HG02798 (cell line): ENCODE measurements around the gene CYTH1.

Source experiments
- ATAC-seq: cut with Tn5 transposase; IDR thresholded peaks from one replicate; pipeline ENCODE4 v1.9.1; 2021; ENCODE audit warnings: mild to moderate bottlenecking; ENCODE audit not compliant: unreplicated experiment, poor library complexity

The CYTH1 gene

DNA sequence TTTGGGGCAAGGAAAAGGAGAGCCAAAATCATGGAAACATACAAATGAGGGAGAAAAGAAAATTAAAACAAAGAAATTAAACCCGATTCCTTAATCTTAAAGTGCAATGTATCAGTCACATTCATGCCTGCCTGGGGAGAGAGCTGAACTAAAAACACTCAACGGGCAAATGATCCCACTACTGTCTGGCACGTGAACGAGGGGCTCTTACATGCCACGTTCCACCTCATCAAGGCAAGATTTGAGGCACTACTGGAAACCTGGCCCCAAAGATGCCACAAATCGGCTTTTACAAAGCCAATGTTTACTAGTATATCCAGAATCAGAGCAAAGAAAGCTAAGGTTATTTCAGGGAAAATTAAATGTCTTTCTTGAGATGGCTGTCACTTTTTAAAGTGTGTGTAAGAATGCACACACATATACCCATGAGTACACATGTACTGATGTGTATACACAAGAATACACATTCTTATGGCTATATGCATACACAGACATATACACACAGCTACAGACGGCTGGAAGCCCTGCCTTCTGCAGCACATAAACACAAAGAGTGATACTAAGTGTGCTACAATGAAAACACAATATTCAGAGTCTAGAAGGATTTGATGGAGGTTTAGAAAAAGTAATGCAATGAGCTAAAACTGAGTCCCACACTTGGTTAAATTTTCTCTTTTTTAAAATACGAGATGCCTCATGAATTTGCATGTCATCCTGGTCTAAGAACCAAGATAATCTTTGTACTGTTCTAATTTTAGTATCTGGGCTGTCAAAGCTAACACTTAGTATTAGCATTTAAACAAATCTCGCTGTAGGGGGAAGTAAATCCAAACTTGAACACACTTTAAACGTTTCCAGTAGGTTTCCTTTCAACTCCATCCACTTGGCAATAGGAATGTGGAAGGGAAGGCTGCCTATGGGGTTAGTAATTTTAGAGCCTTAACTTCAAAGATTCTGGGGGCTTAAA is 85.8 kb downstream of the CYTH1 start:
- ATAC-seq, result no peak

DNA sequence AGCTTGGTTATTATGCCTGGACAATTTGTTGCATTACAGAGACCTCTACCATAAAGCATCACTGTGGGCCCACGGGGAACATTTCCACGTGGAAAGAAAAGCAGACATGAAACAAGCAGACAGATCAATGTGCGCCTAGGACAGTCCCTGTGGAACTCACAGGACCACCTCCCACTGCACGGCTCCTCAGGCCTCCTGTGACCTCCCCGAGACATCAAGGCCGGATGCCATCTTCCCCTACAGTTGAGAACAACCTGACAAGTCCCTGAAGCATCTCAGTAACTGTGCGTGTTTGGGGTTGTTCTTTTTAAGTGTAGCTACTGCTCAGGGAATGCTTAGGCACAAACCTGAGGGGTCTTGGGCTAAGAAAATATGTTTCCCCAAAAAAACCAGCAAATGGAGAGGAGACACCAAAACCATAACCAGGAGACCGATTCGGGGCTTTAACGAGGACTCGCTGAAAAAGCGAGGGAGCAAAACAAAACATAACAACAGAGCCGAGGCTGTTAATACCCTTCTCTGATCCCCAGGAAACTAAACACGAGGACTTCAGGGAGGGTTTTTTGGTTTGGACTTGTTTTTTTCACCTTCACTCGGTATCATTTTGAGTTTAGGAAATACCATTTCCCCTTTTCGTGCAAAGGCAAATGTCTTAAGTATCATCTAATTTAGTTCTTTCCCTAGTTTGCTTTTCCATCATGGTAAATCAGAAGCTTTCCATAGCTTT is 87.1 kb downstream of the CYTH1 start:
- no peak for ATAC-seq

DNA sequence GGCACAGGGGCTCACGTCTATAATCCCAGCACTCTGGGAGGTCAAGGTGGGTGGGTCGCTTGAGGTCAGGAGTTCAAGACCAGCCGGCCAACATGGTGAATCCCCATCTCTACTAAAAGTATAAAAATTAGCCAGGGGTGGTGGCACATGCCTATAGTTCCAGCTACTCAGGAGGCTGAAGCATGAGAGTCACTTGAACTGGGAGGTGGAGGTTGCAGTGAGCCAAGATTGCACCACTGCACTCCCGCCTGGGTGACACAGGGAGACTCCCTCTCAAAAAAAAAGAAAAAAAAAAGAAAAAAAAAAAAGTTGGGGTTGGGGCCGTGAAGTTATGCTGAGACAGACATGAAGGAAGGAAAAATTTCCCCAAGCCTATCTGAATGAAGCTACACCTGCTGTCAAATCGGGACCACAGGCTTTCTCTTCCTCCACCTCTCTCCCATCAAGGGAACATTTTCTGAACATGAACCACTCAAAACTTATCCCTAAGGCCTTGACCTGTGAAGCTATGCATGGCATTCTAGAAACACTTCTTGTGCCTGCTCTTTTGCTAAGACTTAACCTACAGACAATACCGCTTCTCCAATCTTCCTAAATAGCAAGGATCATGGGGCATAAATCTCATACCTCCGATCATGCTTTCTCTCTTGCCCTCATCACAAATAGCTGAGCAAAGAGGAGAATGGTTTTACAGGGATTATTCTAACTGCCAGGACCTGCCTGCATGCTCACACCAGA is 88.6 kb downstream of the CYTH1 start:
- ATAC-seq, result no peak

DNA sequence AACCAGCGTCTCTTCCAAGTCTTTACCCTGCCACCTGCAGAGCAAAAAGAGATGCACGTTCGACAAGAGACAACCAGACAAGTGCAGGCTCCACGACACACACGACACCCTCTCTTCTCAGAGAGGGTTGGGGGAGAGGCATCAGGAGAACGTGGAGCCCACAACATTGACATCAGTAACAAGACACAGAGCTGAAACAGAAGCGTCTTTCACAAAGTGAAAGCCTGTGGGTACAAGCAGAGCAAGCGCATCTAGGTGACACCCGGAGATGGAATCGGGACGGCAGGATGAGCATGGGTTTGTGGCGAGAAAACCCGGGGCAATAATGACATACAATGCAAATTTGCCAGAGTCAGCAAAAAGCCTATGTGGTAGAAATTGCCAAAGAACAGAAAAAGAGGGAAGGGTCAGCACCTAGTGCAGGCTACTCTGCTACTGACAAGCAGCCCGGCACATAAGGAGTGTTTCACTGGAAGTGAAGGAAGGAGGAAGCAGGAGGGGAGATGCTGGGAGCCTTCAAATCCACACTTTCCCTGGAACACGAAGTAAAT is 89.5 kb downstream of the CYTH1 start:
- no peak for ATAC-seq

DNA sequence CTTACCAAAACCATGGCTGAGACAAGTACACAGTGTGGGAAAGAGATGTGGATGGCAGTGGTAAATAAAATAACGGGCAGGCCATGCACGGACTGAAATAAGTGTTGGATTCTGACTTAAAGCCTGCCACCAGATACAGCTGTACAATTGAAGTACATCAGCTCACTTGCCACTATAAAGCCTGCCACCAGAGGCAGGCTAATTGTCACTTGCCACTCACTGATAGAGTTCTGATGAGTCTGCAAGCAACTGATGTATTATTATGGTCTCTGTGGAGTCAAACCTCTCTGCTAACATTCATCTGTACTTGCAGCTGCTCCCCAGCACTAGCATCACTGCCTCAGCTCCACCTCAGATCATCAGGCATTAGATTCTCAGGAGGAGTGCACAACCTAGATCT is 93.0 kb downstream of the CYTH1 start:
- no peak for ATAC-seq

DNA sequence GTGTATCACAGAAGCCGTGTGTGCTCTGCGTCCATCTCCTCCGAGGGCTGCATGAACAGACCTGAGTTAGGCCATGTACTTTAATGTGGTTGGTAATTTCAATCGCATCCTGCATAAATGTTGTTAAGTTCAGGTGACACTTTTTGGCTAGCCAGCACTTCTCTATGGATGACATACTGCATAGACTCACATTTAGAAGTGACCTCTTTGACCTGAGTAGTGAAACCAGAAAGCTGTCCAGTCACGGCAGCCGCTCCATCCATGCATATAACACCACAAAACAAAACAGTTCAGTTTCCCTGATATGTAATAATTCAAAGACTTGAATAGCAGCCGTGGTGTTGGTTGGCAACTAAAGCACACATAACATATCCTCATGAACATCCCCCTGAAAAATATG is 94.1 kb downstream of the CYTH1 start:
- ATAC-seq, result no peak

DNA sequence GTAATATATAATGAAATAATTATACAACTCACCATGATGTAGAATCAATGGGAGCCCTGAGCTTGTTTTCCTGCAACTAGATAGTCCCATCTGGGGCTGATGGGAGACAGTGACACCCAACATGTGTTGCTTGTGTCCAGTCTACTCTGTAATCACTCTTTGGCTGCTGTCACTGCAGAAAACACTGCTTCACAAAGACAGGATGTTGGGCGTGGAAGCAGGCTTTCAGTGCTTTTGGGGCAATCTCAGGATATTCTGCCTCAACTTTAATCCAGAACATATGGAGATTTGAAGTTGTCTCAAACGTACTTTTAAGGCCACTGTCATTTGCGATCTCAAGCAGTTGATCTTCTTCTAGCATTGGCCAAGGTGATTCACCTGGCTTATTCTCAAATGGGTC is 94.9 kb downstream of the CYTH1 start:
- ATAC-seq, result no peak

DNA sequence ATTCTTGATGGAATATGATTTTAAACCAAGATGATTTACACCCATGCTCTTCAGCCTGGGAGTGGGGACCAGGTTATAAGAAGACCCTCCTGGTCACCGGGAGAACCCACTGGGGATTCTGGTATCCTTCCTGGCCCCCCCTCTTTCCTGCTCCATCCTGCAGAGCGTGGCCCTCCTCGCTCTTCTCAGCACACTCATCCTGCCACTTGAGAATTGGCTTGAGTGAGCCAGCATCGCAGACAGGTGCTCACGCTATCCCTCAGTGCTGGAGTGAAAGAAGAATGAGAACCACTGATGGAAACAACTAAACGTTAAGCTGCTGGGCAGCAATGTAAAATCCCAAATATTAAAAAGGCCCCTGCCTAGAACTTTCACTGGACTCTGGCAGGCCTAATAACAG is 98.0 kb downstream of the CYTH1 start:
- no peak for ATAC-seq

DNA sequence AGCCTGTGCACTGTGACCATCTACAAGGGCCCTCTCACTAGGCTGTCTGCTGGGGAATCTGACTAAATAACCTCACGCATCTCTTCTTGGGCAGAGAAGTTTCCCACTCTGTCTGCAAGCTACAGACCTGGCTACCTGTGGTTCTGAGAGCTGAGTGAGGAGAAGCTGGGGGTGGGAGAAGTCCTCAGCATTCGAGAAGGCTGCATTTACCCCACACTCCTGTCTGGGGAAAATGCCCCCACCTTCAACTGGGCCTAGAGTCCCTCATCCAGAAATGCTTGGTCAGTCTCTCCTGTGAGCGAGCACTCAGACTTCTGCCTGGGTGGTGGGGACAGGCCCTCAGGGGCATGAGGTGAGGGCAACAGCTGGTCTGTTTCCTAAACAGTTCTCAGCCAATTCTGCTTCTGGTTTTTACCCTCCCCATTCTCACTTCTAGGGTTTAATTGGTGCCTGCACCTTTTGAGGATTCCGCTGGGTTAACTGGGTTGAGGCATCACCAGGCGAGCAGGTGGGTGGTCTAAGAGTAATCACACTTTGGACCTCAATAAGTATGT is 98.6 kb downstream of the CYTH1 start:
- no peak for ATAC-seq

DNA sequence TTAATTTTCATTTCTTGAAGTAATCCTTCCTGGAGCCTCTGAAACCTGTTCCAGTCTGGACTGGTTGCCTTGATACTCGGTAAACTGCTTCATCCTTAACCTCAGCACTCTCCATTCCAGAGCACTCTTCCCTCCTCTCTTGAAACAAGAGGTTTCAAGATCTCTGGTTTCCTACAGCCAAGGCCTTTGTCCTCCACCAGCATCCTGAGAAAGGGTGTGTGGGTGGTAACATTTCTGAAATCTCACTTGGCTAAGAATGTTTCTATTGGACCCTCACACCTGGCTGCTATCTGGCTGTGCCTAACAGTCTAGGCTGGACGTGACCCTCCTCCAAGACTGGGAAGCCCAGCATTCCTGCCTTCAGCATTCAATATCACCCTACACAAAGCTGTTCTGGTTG is 99.7 kb downstream of the CYTH1 start:
- ATAC-seq, result no peak

DNA sequence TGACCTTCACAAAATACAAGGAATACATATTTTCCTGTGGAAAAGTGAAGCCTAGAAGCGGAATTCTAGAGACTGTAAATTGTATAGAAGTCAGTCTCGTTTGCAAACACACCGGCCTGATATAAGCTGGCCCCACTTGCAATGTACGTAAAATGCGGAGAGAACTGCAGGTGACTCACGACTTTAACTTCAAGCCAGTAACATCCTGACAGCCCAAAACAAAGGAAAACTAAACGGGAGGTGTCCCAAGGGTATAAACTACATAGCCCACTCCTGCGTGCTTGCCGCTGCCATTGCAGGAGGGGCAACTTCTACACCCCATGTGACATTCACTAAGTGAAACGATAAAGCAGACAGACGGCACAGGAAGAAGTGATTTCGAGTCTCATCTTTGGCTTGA is 101.6 kb downstream of the CYTH1 start:
- ATAC-seq, result no peak

DNA sequence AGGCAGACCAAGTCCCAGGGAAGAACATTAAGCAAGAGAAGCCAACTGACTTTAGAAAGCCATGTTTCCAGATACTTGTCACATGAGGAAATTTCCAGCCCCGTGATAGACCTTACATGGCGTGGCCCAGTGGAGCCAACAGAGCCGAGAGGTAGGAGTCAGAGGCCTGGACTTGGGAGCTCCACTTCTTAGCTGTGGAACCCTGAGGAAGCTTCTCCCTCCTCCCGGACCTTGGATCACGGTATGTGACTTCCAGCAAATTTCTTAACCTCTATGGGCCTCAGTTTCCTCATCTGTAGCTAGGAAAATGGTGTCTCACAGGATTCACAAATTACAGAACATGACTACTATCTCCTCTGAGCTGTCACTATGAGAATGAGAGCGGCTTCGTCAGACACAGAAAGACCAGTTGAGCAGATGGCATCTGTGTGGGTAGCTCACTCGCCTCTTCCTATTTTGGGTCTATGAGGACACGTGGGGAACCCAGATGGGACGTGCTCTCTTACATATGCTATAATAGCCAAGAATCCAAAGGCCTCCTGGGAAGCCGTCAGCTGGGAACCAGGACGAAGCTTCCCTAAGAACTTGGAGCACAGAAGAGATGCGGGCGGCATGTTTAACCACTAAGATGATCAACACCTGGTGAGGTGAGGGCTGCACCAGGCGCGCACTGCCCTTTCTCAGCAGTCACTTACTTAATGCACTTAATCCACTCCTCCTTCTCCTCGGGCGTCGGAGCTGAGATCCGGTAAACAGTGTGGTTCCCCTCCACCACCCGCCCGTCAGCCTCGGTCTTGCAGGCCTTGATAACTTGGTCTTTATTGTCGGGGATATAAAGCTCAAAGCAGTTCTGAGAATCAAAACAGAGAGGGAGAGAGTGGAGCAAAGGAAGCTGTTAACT is 102.3 kb downstream of the CYTH1 start:
- no peak for ATAC-seq

DNA sequence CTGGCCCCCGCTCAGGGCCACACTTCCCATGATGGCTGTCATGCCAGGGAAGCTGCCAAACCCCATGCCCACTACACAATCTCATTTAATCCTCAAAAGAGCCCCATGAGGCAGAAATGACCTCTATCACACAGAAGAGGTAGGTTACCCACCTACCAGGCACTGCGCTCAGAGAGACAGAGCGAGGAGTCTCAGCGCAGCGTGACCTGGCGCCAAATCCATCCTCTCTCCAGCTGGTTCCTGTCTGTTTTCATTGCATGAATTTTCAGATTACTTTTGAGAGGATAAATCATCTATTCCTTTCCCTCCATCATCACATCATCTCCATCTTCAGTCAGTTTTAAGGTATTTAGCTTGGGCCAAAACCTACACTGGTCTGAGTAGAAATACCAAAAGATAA is 103.4 kb downstream of the CYTH1 start:
- no peak for ATAC-seq

DNA sequence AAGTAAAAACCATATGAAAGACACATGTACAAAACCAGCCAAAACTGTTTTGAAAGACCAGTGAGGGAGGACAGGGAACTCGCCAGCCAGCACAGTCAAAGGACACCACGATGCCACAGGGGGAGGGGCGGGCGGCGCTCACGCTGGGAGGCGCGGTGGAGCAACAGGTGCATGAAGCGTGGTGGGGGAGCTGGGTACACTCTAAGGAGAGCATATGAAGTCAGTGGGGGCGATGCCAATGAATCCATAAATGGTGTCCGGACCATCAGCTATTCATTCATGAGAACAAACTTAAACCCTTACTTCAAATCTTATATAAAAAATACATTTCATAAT is 103.9 kb downstream of the CYTH1 start:
- no peak for ATAC-seq

DNA sequence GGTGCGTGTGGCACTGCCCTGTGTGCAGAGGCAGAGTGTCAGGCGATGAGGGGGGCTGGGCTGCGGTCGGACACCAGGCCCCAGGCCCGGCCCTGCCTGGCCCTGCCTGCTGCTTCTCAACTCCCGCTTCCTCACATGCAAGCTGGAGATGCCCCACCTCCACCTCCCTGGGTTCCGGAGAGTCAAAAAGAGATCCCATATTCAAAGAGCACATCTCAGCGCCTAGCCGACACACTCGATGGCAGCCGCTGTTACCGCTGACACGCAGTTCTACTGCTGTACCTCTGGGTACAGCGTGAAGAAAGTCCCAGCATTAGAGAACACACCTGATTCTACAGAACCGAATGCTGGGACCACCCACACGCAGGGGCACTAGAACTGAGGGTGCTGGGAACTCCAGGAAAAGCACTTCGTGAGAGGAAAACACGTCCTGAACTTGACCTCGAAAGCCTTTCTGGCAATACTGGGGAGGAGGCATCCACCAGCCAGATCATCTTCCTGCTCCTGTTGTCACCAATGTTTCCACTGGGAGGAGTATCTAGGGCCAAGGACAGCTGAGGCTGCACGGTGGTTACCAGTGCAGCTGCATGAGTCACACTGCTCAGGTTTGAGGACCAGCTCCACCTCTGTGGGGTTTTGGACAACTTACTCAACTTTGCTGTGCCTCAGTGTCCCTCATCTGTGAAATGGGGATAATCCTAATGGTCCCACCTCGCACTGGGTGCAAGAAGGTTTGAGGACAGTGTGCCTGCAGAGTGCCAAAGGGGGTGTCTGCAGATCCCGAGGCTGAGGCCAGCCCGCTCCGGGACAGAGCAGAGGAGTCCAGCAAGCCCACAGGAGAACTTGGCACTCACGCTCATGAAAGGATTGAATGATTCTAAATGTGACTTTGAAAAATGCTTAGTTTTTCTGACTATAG is 104.5 kb downstream of the CYTH1 start:
- ATAC-seq, result no peak

DNA sequence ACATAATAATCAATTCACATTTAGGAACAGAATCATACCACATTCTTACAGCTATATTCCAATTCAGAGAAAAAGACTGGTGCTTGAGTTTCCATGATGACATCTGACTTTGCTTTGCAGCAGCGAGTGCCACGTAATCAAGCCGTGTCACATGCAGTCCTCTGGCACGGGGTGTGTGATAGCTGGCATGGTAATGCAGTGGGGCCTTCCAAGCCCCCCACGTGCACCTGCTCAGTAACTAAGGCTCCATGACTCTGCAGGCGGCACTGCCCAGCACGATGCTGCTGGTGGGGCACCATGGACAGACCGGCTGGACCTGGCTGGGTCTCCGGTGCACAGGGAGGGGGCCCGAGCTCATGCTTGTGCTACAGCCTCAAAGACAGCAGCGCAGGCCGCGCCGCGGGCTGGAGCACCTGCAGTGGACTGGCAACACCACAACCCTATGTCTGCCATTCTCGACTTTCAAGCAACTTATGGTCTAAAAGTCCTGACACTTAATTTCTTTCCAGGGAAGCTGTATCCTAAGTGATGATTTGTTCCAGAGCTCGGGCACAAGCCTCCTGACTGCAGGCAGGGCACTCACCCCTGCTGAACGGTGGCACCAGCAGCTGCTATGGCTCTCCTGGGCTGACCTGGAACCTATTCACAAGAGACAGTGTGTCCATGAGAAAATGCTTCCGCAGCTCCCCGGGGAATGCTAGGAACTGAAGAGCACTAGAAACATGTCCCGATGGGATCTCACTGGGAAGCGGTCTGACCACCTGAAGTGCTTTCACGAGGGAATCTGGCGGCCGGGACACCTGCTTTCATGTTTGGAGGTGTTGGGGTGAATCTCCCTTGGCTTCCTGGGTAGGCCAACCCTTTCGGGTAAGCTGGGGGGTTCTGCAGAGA is 105.4 kb downstream of the CYTH1 start:
- ATAC-seq, result no peak

DNA sequence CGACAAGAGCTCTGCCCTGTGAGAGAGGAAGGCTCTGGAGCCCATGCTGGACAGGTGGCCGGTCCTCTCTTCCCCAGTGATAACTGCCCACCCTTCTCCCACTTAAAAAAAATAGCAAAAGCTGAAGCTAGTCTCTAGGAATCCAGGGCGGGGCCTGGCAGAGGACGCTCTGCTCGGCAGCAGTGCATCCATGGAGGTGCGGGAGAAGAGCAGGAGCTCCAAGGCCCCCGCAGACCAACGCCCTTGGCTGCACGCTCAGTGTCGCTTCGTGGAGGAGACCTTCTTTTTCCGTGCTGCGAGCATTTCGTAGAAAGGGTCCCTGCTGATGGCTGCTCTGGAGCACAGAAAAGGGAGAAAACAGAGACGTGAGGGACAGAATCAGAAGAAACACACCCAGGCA is 106.2 kb downstream of the CYTH1 start:
- no peak for ATAC-seq

DNA sequence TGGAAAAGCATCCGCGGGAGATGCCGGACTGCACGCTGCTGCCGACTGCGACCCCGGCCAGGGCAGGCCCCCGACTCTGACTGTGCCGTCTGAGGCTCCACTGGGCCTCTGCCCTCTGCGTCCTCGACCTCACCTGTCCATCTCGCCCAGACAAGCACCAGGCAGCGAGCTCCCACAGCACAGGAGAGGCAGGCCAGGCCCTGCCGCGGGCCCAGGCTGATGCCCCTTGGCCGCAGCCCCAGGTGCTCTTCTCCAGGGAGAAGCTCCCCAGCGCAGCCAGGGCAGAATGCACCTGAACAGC is 106.8 kb downstream of the CYTH1 start:
- ATAC-seq, result no peak
